GM12878 (cell line): ENCODE results near the gene MYBPHL. TPM values are rescaled to one million over a fixed set of nuclear protein-coding genes. Genes with fewer than 3 reads are reported as not detected.

Experiments
- ATAC-seq: fragments of 200-7000 bp; cut with Tn5 transposase; 3 replicates; pipeline ENCODE4 v1.9.1; 2020; ENCODE audit warnings: mild to moderate bottlenecking, moderate library complexity
- BruUV-seq: library from RNA; stranded (reverse); fragments of 400-500 nt; replicated peaks from 2 replicates; lab custom pipeline; 2021; lab: Mats Ljungman, UMichigan
- CTCF ChIA-PET: fragments of 300-600 bp; sonication (Branson Sonifier 250); formaldehyde crosslinking; extraction: SDS; loops from one replicate; lab custom pipeline; 2021; ENCODE audit warnings: inconsistent platforms; lab: Yijun Ruan, JAX
- POLR2A ChIA-PET: fragments of 350-600 bp; formaldehyde crosslinking; extraction: SDS; loops from one replicate; lab custom pipeline; 2021; ENCODE audit warnings: inconsistent platforms; lab: Charles Lee
- RAD21 ChIA-PET: fragments of 300-600 bp; sonication (Branson Sonifier 250); formaldehyde crosslinking; loops from one replicate; lab custom pipeline; 2023; ENCODE audit warnings: antibody characterized with exemption; ENCODE audit not compliant: unreplicated experiment; lab: Charles Lee
- SMC1A ChIA-PET: fragments of 300-600 bp; sonication (Branson Sonifier 250); formaldehyde crosslinking; loops from one replicate; lab custom pipeline; 2023; ENCODE audit not compliant: unreplicated experiment, uncharacterized antibody; lab: Charles Lee
- DNase-seq: peaks from one replicate; pipeline ENCODE4 v3.0.0-alpha.2; 2011; ENCODE audit warnings: low read depth, low spot score
- FAIRE-seq: peaks from 3 replicates; lab custom pipeline; 2011; peaks lifted over from hg19 to GRCh38; lab: Jason Lieb, UNC
- H2AFZ ChIP-seq: 2 replicates; pipeline ENCODE4 v1.6.0; 2011; ENCODE audit warnings: low read depth, low read length, control low read depth; ENCODE audit not compliant: control insufficient read depth
- H3K27ac ChIP-seq: 2 replicates; pipeline ENCODE4 v1.5.1; 2011; ENCODE audit warnings: control low read depth; ENCODE audit not compliant: control insufficient read depth, insufficient read depth
- H3K27me3 ChIP-seq, 2 experiments: replicated peaks in 1 of 2; 2 replicates each; pipeline versions ENCODE4 v1.6.0 to v1.6.1; 2011; ENCODE audit warnings: low read length in 1 of 2; ENCODE audit not compliant: control insufficient read depth in 2 of 2, insufficient read depth in 2 of 2
- H3K36me3 ChIP-seq, 2 experiments: 2 replicates each; pipeline ENCODE4 v1.5.1; 2011; ENCODE audit warnings: low read length in 1 of 2; ENCODE audit not compliant: control insufficient read depth in 2 of 2, insufficient read depth in 2 of 2
- H3K4me1 ChIP-seq: 2 replicates; pipeline ENCODE4 v1.6.1; 2011; ENCODE audit warnings: mild to moderate bottlenecking, low read length, moderate library complexity, mixed read lengths; ENCODE audit not compliant: control insufficient read depth, insufficient read depth
- H3K4me2 ChIP-seq: 2 replicates; pipeline ENCODE4 v1.6.0; 2011; ENCODE audit warnings: control low read depth; ENCODE audit not compliant: control insufficient read depth, insufficient read depth
- H3K4me3 ChIP-seq: fragments of 200-600 bp; sonication (generic); 2 replicates; pipeline ENCODE4 v1.5.1; 2016
- H3K79me2 ChIP-seq: 2 replicates; pipeline ENCODE4 v1.6.0; 2011; ENCODE audit warnings: low read length; ENCODE audit not compliant: control insufficient read depth, insufficient read depth
- H3K9ac ChIP-seq: 2 replicates; pipeline ENCODE4 v1.8.0; 2011; ENCODE audit warnings: low read length, control low read depth, mixed read lengths; ENCODE audit not compliant: control insufficient read depth, insufficient read depth
- H3K9me3 ChIP-seq: replicated peaks from 3 replicates; pipeline ENCODE4 v1.5.1; 2011; ENCODE audit warnings: mild to moderate bottlenecking, low read length; ENCODE audit not compliant: control insufficient read depth, insufficient read depth
- H4K20me1 ChIP-seq: 2 replicates; pipeline ENCODE4 v1.6.0; 2011; ENCODE audit not compliant: control insufficient read depth, insufficient read depth
- BCL11A ChIP-seq: IDR thresholded peaks from 2 replicates; pipeline ENCODE4 v1.6.1; 2011; ENCODE audit warnings: low read depth, low read length
- BMI1 ChIP-seq: fragments of 450-650 bp; IDR thresholded peaks from 2 replicates; pipeline ENCODE4 v1.6.1; 2016; ENCODE audit warnings: mild to moderate bottlenecking, moderate library complexity, borderline replicate concordance
- CREB1 ChIP-seq: IDR thresholded peaks from 2 replicates; pipeline ENCODE4 v1.6.1; 2012; ENCODE audit warnings: low read depth, mild to moderate bottlenecking, inconsistent platforms
- EZH2 ChIP-seq: IDR thresholded peaks from 2 replicates; pipeline ENCODE4 v1.6.1; 2012; ENCODE audit warnings: low read depth, mild to moderate bottlenecking, control low read depth, inconsistent platforms, low read length, borderline replicate concordance; ENCODE audit not compliant: control insufficient read depth
- JUNB ChIP-seq: IDR thresholded peaks from 2 replicates; pipeline ENCODE4 v1.6.1; 2016; ENCODE audit warnings: antibody characterized with exemption, mild to moderate bottlenecking
- PAX8 ChIP-seq: fragments of 450-650 bp; IDR thresholded peaks from 2 replicates; pipeline ENCODE4 v1.6.1; 2017; ENCODE audit warnings: mild to moderate bottlenecking, moderate library complexity
- POU2F2 ChIP-seq: IDR thresholded peaks from 3 replicates; pipeline ENCODE4 v1.6.1; 2011; ENCODE audit warnings: low read depth, mild to moderate bottlenecking, low read length, borderline replicate concordance
- RBBP5 ChIP-seq: fragments of 200-600 bp; sonication (generic); conservative IDR thresholded peaks from 2 replicates; pipeline ENCODE4 v1.6.1; 2016
- REST ChIP-seq: IDR thresholded peaks from 2 replicates; pipeline ENCODE4 v1.6.1; 2012; ENCODE audit warnings: mild to moderate bottlenecking, low read depth, low read length
- STAT1 ChIP-seq: fragments of 450-650 bp; conservative IDR thresholded peaks from 2 replicates; pipeline ENCODE4 v1.6.1; 2014; ENCODE audit warnings: antibody characterized with exemption, mild to moderate bottlenecking
- TBL1XR1 ChIP-seq: IDR thresholded peaks from 2 replicates; pipeline ENCODE4 v1.6.1; 2012; ENCODE audit warnings: low read depth, low read length, improper control_type of control experiment
- TCF7 ChIP-seq: IDR thresholded peaks from 2 replicates; pipeline ENCODE4 v1.6.1; 2014; ENCODE audit warnings: antibody characterized with exemption, borderline replicate concordance
- ZBTB11 ChIP-seq: fragments of 450-650 bp; formaldehyde crosslinking; IDR thresholded peaks from 2 replicates; pipeline ENCODE4 v1.5.0; 2022; ENCODE audit warnings: mild to moderate bottlenecking, missing genetic modification characterization
- ZNF207 ChIP-seq: fragments of 450-650 bp; IDR thresholded peaks from 2 replicates; pipeline ENCODE4 v1.6.1; 2014; ENCODE audit warnings: antibody characterized with exemption, mild to moderate bottlenecking, borderline replicate concordance
- WGBS: methylation state at CpG from one replicate; pipeline ENCODE4 v1.1.6; 2016; ENCODE audit warnings: low lambda C conversion rate; ENCODE audit not compliant: insufficient replicate concordance, insufficient coverage; ENCODE audit errors: missing lambda C conversion rate; 5-methylcytosine and 5-hydroxymethylcytosine counted together
- in situ Hi-C: fragments of 300-500 bp; cut with MboI; formaldehyde crosslinking; loops from 9 replicates; pipeline ENCODE4 v1.14.3; 2018; ENCODE audit warnings: mixed read lengths
- intact Hi-C: fragments of 100-400 bp; cut with micrococcal nuclease; formaldehyde crosslinking; loops from one replicate; pipeline ENCODE4 v1.14.2; 2022; ENCODE audit not compliant: unreplicated experiment
- polyA plus RNA-seq, 11 experiments: library from polyadenylated mRNA; depleted of rRNA in 4 of 11; unstranded in 6 of 11; stranded (reverse) in 5 of 11; fragments of >200 nt; fragmentation: Nextera tagmentation in 4 of 11; fragmentation: Illumina TruSeq in 1 of 11; extraction: Ambion mirVana in 4 of 11; extraction: Trizol in 1 of 11; gene quantifications; 1 replicate in 1 of 11; 2 replicates in 10 of 11; pipeline versions ENCODE4 v1.2.1 to v1.2.3, GENCODE V29; 2011 to 2016; ENCODE audit warnings: inconsistent platforms in 2 of 11, missing spikeins in 2 of 11, low read depth in 1 of 11
- total RNA-seq, 4 experiments: library from RNA; depleted of rRNA in 3 of 4; stranded (reverse); fragments of >200 nt in 3 of 4; fragmentation: Illumina TruSeq in 1 of 4; extraction: Trizol in 1 of 4; gene quantifications; 2 replicates each; pipeline versions ENCODE4 v1.2.1 to v1.2.3, GENCODE V29; 2013 to 2021
- TF ChIP-seq, protein P1 (sequence below): IDR thresholded peaks from 2 replicates; pipeline ENCODE4 v1.6.1; 2011; ENCODE audit warnings: low read depth, mild to moderate bottlenecking, low read length, moderate library complexity, borderline replicate concordance; ENCODE audit errors: extremely low read depth
- TF ChIP-seq, protein P2 (sequence below): IDR thresholded peaks from 2 replicates; pipeline ENCODE4 v1.6.1; 2012; ENCODE audit warnings: low read depth, low read length, improper control_type of control experiment

The MYBPHL gene
- total and polyA plus RNA-seq, 10 of the 15 experiments (the other 5 are each of a cell fraction or from before 2014, with no cell fraction given) = 0.16 to 0.75 (median 0.54) TPM; not detected in 7

- WGBS = 34% methylated on average over 3 of the region's 3 CpGs
- Histone ChIP-seq H3K27ac (no peak overlapping the region), H3K4me3 (no peak overlapping the region), H3K9me3 (no peaks in the 10 kb centered on the region), H3K36me3 (no peaks in the 10 kb centered on the region; a peak in 1 of 4 replicates), H2AFZ (no peak overlapping the region), H3K4me2 (no peak overlapping the region), H3K79me2 (no peaks in the 10 kb centered on the region), H3K4me1 (no peaks in the 10 kb centered on the region), H3K27me3 (peaks cover 0 to 2% of the 10 kb centered on the region in 2 experiments; a peak in 1 of 4 replicates), H4K20me1 (no peaks in the 10 kb centered on the region), H3K9ac (no peak overlapping the region)
- in situ Hi-C loops (no loop called here), intact Hi-C loops (no loop called here)
- ChIA-PET POLR2A (no interaction called here), SMC1A (interaction anchor here (0.9 kb wide), 1 partner anchor 78 kb away, joined by 4 read pairs; no protein-coding TSS in a partner anchor), RAD21 (no interaction called here), CTCF (no interaction called here)
- no peak for FAIRE-seq
- no peak for DNase-seq
- no peak for ATAC-seq
- BruUV-seq = no TSS peak
- TF ChIP-seq STAT1 (no peak), PAX8 (no peak), RBBP5 (no peak), CREB1 (no peak), BCL11A (no peak), EZH2 (no peak), ZBTB11 (no peak), JUNB (no peak), TCF7 (no peak), BMI1 (no peak), ZNF207 (no peak), TBL1XR1 (no peak), POU2F2 (no peak), REST (no peak)
- TF ChIP-seq, protein P1, sequence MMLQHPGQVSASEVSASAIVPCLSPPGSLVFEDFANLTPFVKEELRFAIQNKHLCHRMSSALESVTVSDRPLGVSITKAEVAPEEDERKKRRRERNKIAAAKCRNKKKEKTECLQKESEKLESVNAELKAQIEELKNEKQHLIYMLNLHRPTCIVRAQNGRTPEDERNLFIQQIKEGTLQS = no peak
- TF ChIP-seq, protein P2, sequence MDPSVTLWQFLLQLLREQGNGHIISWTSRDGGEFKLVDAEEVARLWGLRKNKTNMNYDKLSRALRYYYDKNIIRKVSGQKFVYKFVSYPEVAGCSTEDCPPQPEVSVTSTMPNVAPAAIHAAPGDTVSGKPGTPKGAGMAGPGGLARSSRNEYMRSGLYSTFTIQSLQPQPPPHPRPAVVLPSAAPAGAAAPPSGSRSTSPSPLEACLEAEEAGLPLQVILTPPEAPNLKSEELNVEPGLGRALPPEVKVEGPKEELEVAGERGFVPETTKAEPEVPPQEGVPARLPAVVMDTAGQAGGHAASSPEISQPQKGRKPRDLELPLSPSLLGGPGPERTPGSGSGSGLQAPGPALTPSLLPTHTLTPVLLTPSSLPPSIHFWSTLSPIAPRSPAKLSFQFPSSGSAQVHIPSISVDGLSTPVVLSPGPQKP = no peak
Observed at GRCh38 chr1:109354929-109355328, 48.1 kb upstream of the MYBPHL start.
